Prostate gland (tissue), 2 donors: ENCODE measurements around the gene STK24. TPM values are rescaled to one million over a fixed set of nuclear protein-coding genes. Genes with fewer than 3 reads are reported as not detected.

Experiments
- DNase-seq: peaks from one replicate; pipeline ENCODE4 v3.0.0-alpha.2; 2019; ENCODE audit warnings: low spot score
- H3K27ac ChIP-seq, 2 donors: fragments of 200-600 bp; sonication (generic); 2 replicates each; pipeline ENCODE4 v1.5.1; 2017 to 2019
- H3K27me3 ChIP-seq: fragments of 200-600 bp; sonication (generic); replicated peaks from 2 replicates; pipeline ENCODE4 v1.5.1; 2019; ENCODE audit not compliant: insufficient read depth
- H3K36me3 ChIP-seq, 2 donors: fragments of 200-600 bp; sonication (generic); 1 replicate in 1 of 2; 2 replicates in 1 of 2; pipeline versions ENCODE4 v1.5.1 to v1.8.1; 2017 to 2019
- H3K4me1 ChIP-seq: fragments of 200-600 bp; sonication (generic); replicated peaks from 2 replicates; pipeline ENCODE4 v1.5.1; 2019
- H3K4me3 ChIP-seq, 2 donors: fragments of 200-600 bp; sonication (generic); 2 replicates each; pipeline ENCODE4 v1.5.1; 2017 to 2019
- H3K9me3 ChIP-seq: fragments of 200-600 bp; sonication (generic); 2 replicates; pipeline ENCODE4 v1.5.1; 2017
- POLR2A ChIP-seq: fragments of 450-650 bp; IDR thresholded peaks from one replicate; pipeline ENCODE4 v1.6.1; 2016; ENCODE audit warnings: antibody characterized with exemption, mild to moderate bottlenecking
- POLR2AphosphoS5 ChIP-seq: sonication (generic); formaldehyde crosslinking; IDR thresholded peaks from one replicate; pipeline ENCODE4 v1.6.1; 2017; ENCODE audit warnings: antibody characterized with exemption
- WGBS: methylation state at CpG from one replicate; pipeline ENCODE4 v1.1.5; 2018; 5-methylcytosine and 5-hydroxymethylcytosine counted together
- intact Hi-C: fragments of 100-400 bp; cut with DNase I; formaldehyde crosslinking; loops from one replicate; pipeline ENCODE4 v1.14.2; 2022
- total RNA-seq, 2 donors: library from RNA; depleted of rRNA; stranded (reverse); fragments of >200 nt; gene quantifications; one replicate each; pipeline ENCODE4 v1.1.0, GENCODE V29; 2016
- TF ChIP-seq, protein P1 (sequence below), 4 experiments: fragments of 200-600 bp in 2 of 4; fragments of 450-650 bp in 2 of 4; sonication (generic) in 2 of 4; IDR thresholded peaks; 1 replicate in 3 of 4; 2 replicates in 1 of 4; pipeline ENCODE4 v1.5.1; 2016 to 2019; ENCODE audit warnings: antibody characterized with exemption in 4 of 4, mild to moderate bottlenecking in 2 of 4, moderate library complexity in 2 of 4

Gene STK24
- total RNA-seq, 2 donors from 2014 or later, result 80.5 to 187 TPM

DNA sequence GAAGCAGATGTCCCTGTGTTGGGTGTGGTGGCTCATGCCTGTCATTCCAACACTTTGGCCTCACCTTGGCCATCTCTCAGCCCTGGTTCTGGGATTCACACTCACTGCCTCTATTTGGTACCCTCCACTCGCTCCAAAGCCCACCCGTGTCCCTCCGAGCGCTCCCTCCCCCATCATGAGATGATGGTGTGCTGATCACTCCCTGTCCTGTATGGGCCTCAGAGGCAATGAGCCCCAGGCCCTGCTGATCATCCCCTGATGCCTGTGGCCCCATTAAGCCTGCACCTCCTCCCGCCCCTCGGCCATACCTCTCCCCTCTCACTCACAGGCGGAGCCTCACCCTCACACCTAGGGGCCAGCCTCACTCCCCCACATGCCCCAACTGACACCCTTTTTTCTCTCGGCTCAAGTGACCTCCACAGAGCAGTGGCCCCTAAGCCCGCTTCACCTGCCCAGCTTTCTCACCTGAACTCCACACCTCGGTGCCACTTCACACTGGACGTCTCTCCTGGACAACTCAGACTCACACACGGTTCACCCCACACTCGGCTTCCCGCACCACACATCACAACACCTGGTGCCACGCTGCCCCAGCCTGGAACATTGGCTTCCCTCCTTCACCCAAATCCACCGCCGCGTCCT is 114.5 kb downstream of the STK24 start:
- TF ChIP-seq POLR2A (no peak), POLR2AphosphoS5 (no peak)
- TF ChIP-seq, protein P1, sequence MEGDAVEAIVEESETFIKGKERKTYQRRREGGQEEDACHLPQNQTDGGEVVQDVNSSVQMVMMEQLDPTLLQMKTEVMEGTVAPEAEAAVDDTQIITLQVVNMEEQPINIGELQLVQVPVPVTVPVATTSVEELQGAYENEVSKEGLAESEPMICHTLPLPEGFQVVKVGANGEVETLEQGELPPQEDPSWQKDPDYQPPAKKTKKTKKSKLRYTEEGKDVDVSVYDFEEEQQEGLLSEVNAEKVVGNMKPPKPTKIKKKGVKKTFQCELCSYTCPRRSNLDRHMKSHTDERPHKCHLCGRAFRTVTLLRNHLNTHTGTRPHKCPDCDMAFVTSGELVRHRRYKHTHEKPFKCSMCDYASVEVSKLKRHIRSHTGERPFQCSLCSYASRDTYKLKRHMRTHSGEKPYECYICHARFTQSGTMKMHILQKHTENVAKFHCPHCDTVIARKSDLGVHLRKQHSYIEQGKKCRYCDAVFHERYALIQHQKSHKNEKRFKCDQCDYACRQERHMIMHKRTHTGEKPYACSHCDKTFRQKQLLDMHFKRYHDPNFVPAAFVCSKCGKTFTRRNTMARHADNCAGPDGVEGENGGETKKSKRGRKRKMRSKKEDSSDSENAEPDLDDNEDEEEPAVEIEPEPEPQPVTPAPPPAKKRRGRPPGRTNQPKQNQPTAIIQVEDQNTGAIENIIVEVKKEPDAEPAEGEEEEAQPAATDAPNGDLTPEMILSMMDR (IDR thresholded peaks at IDR 0.05), result no peak
- H3K4me3 ChIP-seq, result no peak overlapping the region
- no peak overlapping the region for H3K27ac ChIP-seq
- H3K9me3 ChIP-seq, result no peaks in the 10 kb centered on the region
- intact Hi-C loops, result no loop called here
- H3K27me3 ChIP-seq, result no peaks in the 10 kb centered on the region
- H3K4me1 ChIP-seq, result peaks cover 3% of the 10 kb centered on the region
- DNase-seq, result no peak
- WGBS, result 94% methylated on average over 18 of the region's 18 CpGs
- no peaks in the 10 kb centered on the region for H3K36me3 ChIP-seq

GRCh38 chr13:98461486-98462240 is 115.2 kb downstream of the STK24 start:
- H3K27me3 ChIP-seq, result no peaks in the 10 kb centered on the region
- TF ChIP-seq, protein P1 (IDR thresholded peaks at IDR 0.05), result no peak
- no peak for TF ChIP-seq POLR2AphosphoS5
- TF ChIP-seq POLR2A, result no peak
- WGBS, result 91% methylated on average over 16 of the region's 16 CpGs
- H3K36me3 ChIP-seq, result peaks cover 0 to 5% of the 10 kb centered on the region in 2 donors
- no peak overlapping the region for H3K27ac ChIP-seq
- H3K4me1 ChIP-seq, result peaks cover 3% of the 10 kb centered on the region
- intact Hi-C loops, result no loop called here
- no peak overlapping the region for H3K4me3 ChIP-seq
- no peaks in the 10 kb centered on the region for H3K9me3 ChIP-seq
- no peak for DNase-seq

DNA sequence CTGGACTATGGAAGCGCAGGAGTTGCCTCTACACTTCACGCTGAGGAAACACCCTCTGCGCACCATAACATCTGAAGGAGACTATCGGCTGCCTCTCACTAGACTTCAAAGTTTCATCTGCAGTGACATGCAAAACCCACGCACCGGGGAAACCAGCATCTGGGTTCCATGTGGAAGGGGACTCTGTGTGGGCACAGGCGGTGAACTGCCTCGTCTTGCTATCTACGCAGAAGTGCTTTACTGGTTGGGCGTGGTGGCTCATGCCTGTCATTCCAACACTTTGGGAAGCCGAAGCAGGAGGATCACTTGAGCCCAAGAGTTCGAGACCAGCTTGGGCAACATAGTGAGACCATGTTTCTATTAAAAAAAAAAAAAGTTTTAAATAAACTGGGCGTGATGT is 116.4 kb downstream of the STK24 start:
- Histone ChIP-seq H3K27me3 (no peaks in the 10 kb centered on the region), H3K4me3 (no peak overlapping the region), H3K9me3 (no peaks in the 10 kb centered on the region), H3K36me3 (peaks cover 0 to 5% of the 10 kb centered on the region in 2 donors), H3K27ac (no peak overlapping the region), H3K4me1 (no peaks in the 10 kb centered on the region)
- TF ChIP-seq POLR2AphosphoS5, result no peak
- TF ChIP-seq POLR2A, result no peak
- TF ChIP-seq, protein P1 (IDR thresholded peaks at IDR 0.05), result no peak
- no peak for DNase-seq
- WGBS, result 78% methylated on average over 13 of the region's 13 CpGs
- intact Hi-C loops, result no loop called here

DNA sequence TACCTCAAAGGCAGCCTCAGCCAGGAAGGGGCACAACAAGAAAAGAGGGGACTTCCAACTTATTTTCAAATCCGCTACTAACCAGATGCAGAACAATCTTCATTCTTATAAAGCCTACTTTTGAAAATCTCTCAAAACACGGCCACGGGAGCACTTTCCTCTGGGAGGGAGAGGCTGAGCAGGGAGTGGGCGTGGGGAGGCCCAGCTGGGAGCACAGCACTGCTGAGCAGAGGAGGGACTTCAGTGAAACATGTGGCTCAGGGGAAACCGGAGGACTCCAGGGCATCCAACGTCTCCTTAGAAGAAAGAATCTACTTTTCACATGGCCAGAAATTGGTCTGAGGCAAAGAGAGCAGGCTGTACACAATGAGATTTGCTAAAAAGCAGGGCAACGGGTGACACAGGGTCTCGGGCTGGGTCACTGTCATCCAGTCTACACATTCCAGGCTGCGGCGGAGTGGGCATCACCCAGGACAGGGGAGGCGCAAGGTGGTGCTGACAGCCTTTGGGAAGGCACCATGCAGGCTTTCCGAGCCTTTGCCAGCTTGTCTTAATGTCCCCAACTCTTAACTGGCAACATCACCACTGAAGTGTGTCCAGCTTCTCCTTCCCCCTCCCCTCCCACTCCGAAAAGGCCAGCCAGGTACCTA is 117.1 kb downstream of the STK24 start:
- WGBS, result 84% methylated on average over 13 of the region's 13 CpGs
- H3K36me3 ChIP-seq, result peaks cover 0 to 5% of the 10 kb centered on the region in 2 donors

More for the DNA sequence above, 117.1 kb downstream of the STK24 start:
- H3K4me1 ChIP-seq, result no peaks in the 10 kb centered on the region
- H3K27ac ChIP-seq, result no peak overlapping the region
- intact Hi-C loops, result no loop called here
- TF ChIP-seq POLR2A, result no peak
- TF ChIP-seq POLR2AphosphoS5, result no peak
- TF ChIP-seq, protein P1 (IDR thresholded peaks at IDR 0.05), result no peak
- no peak for DNase-seq
- no peaks in the 10 kb centered on the region for H3K9me3 ChIP-seq
- H3K27me3 ChIP-seq, result no peaks in the 10 kb centered on the region
- H3K4me3 ChIP-seq, result no peak overlapping the region
